ENCODE results near the gene NUTM2B.
"Not testable (repeated sequence)": the region's sequence is repeated elsewhere in the genome, so short reads cannot be mapped to it uniquely, and the experiment has no call there.

DNA sequence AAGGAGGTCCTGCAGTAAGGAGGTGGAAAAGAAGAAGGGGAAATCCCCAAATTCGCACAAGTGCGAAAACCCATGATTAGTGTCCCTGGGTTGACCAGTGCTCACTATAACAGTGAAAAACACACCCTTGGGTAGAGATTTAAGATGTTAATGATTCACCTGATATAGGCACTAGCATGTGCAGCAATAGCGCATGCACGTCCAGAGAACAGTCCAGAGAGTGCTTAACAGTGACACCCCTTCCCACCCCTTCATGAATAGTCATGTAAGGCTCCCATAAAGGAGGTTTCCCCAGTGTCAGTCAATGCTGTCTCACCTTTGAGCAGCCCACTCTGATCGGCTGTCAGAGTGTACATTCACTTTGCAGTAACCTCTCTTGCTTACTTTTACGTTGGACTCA is 6.4 kb upstream of the NUTM2B start:
- TF ChIP-seq, protein P1, sequence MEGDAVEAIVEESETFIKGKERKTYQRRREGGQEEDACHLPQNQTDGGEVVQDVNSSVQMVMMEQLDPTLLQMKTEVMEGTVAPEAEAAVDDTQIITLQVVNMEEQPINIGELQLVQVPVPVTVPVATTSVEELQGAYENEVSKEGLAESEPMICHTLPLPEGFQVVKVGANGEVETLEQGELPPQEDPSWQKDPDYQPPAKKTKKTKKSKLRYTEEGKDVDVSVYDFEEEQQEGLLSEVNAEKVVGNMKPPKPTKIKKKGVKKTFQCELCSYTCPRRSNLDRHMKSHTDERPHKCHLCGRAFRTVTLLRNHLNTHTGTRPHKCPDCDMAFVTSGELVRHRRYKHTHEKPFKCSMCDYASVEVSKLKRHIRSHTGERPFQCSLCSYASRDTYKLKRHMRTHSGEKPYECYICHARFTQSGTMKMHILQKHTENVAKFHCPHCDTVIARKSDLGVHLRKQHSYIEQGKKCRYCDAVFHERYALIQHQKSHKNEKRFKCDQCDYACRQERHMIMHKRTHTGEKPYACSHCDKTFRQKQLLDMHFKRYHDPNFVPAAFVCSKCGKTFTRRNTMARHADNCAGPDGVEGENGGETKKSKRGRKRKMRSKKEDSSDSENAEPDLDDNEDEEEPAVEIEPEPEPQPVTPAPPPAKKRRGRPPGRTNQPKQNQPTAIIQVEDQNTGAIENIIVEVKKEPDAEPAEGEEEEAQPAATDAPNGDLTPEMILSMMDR (IDR thresholded peaks at IDR 0.05), result not testable (repeated sequence)
- not testable (repeated sequence) for TF ChIP-seq POLR2A (IDR thresholded peaks at IDR 0.05)

Data from thyroid gland (tissue), 4 donors.